Measurements from ENCODE around the gene DUOX1.

The DUOX1 gene

GRCh38 chr15:45106002-45106790 is 23.6 kb upstream of the DUOX1 start:
- no peak for DNase-seq

GRCh38 chr15:45107941-45108630 is 21.7 kb upstream of the DUOX1 start:
- no peak for DNase-seq

DNA sequence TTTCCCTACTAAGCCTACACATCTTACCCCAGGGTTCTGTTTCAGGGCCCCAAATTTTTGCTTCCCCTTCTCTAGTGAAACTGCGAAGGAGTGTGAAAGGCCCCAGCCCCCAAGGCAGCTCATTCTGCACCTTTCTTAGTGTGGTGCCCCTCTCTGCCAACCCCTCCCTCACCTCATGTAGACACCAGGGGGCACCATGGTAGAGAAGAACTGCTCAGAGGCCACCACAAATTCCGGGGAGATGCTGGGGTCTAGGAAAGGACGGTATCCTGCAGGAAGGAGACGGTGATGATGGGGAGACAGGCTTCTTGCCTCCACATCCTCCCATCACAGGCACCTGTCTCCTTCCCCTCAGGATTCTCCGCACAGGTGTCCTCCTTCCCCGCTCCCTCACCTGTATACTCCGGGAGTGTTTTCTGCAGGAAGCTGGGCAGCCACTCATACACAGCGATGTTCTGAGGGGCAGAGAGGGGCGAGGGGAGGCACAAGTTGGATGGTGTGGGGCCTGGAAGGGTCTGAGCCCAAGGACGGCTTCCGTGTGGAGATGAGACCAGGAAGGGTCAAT is 19.5 kb upstream of the DUOX1 start:
- no peak for DNase-seq

DNA sequence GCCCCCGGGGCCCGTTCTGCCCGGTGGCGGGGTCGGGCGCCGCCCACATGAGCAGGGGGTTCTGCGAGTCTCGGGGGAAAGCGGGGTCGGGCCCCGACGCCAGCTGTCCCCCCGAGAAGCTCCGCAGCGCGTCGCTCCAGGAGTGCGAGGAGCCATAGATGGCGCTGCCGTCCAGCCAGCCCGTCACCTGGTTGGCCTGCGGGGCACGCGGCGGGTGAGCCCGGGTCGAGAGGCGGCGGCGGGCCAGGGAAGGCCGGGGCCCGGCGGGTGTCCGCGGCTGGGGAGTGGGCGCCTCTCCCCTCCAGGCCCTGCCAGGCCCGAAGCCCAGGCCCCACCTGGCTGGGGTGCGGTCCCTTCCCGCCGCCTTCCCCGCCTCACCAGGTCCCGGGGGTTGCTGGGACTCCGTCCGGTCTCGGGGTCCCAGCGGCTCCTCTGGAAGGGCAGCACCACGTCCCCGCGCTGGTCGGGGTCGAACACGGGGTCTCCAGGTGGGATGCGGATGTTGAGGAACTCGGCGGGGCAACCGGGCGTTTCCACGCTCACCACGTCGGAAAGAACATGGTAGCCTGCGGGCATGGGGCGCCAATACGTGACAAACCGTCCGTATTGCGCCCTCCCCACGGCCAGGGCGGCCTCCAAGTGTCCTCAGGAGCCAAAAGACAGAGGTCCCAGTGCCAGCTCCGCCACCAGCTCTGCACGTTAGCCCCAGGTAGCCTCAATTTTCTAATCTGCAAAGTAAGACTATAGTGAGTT is 18.2 kb upstream of the DUOX1 start:
- DNase-seq: no peak

- DNase-seq: no peak
Measured at GRCh38 chr15:45112143-45112590, 17.6 kb upstream of the DUOX1 start.

DNA sequence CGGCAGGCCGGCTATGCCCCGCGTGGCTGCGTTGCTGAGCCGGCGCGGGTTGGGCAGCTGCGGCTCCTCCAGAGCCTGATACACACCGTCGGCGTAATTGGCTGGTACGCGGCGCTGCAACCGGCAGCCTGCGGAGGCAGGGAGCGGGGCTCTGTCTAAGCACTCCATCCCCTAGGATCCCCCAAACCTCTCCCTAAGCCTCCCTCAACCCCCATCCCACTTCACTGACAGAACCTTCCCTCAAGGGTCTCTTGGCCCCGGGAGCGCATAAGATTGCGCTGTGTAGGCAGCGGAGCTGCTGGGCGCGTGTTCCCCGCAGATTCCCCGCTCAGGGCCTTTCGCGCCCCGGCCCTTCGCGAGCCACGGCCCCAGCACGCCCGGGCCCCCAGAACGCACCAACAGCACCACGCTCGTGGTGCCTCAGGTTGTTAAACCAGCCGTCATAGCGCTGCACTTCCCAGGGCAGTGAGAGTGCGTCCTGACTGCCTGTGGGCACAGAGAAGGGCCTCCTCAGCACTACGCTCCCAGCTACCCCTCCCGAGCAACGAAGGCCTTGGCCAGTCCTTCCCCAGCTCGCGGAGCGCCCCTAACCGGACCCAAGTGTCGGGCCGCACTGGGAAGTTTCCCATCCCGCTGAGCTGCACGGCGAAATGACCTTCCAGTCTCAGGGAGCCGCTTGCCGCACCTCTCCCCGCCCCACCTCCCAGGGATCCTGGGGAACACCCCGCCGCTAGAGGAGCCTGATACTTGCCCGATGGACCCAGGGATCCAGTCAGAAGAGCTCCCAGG is 17.0 kb upstream of the DUOX1 start:
- DNase-seq: no peak

DNA sequence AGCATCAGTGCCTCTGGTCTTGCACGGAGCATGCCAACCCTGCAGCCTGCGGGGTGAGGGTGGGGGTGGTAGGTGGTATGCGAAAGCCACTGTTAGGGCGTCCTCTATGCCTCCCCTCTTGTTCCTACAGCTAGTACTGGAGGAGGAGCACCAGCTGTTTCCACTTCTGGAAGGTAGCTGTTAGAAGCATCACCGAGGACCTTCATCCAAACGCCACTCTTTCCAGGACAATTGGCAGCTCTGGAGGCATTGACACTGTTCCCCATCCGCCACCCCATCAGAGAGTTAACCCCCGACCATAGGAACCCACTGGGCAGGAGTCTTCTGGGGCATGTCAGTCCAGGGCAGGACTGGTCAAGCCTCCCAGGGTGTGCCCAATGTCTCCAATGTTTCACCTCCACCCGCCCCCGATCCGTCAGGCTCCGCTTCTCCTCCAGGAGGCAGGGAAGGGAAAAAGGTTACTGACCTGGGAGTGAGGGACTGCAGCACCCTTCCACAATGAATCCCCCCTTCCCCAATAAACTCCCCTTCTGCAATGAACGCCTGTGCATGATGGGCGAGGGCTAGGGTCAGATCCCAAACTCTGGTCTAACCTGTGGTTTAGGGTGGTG is 16.3 kb upstream of the DUOX1 start:
- DNase-seq: no peak

DNA sequence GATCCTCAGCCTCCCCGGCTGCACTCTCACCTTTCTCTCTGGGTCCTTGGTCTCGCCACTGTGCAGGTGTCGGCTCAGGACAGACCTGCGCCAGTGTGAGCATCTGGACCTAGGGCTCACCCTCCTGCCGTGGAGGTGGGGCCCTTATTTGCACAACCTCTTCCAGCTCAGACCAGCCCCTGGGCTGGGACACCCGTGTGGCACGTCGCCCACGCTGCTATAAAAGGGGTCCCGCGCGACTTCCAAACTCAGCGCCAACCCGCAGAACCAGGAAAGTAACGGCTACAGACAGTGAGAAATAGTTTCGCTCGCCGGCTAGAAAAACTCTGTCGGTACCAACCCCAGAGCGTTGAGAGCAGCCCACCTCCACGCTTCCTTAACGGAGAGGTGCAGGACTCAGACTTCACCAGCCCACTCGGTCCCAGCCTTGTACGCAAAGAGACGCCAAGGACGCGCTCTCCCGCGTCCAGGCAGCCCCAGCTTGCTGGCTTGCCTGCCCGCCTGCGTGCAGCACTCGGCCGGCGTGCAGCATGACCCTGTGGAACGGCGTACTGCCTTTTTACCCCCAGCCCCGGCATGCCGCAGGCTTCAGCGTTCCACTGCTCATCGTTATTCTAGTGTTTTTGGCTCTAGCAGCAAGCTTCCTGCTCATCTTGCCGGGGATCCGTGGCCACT is 15.6 kb upstream of the DUOX1 start, which contains the start of the genes DUOX2 and DUOXA2:
DUOX2 (minus strand) TSS at position 97 of the 675 bp plus-strand sequence. CDS start 761 bp downstream, outside the sequence.
DUOXA2 (plus strand) TSS at position 251 of the 675 bp plus-strand sequence; CDS start at position 531, 280 bp downstream.
- no peak for DNase-seq

- DNase-seq: no peak
Measured at GRCh38 chr15:45114751-45115085, 15.1 kb upstream of the DUOX1 start.

GRCh38 chr15:45115312-45115820 is 14.4 kb upstream of the DUOX1 start:
- no peak for DNase-seq

DNA sequence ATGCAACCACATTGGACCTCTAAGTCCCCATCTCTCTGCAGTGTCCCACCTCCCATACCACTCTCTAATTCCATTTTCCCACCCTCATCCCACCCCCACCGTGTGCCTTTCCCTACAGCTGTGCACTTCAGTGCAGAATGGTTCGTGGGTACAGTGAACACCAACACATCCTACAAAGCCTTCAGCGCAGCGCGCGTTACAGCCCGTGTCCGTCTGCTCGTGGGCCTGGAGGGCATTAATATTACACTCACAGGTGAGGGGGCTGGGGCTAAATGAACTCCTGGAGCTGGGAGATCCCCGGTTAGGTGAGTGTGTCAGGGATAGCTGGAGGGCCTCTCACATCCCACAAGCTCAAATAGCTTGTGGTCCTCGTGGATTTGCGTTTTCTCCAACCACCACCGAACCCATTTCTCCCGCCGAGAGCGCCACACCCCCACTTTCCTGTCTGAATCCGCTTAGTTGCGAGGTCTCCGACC is 13.8 kb upstream of the DUOX1 start:
- no peak for DNase-seq

DNA sequence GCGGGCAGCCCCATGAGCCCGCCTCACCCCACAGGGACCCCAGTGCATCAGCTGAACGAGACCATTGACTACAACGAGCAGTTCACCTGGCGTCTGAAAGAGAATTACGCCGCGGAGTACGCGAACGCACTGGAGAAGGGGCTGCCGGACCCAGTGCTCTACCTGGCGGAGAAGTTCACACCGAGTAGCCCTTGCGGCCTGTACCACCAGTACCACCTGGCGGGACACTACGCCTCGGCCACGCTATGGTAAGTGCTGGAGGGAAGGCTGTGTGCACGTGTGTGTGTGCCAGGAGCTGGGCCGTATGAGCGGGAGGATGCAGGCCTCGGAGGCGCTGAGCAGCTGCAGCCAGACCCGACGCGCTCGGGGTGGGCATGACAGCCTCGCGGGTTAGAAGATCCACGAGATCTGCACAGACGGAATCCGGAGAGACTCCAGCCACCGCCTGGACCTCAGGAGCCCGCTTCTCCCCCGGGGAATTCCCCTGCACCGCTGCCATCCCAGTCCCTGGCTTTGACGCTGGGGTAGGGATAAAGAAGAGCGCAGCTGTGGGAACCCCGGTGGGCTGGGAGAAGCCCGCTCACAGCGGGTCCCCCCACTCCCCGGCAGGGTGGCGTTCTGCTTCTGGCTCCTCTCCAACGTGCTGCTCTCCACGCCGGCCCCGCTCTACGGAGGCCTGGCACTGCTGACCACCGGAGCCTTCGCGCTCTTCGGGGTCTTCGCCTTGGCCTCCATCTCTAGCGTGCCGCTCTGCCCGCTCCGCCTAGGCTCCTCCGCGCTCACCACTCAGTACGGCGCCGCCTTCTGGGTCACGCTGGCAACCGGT is 13.1 kb upstream of the DUOX1 start:
- no peak for DNase-seq

DNA sequence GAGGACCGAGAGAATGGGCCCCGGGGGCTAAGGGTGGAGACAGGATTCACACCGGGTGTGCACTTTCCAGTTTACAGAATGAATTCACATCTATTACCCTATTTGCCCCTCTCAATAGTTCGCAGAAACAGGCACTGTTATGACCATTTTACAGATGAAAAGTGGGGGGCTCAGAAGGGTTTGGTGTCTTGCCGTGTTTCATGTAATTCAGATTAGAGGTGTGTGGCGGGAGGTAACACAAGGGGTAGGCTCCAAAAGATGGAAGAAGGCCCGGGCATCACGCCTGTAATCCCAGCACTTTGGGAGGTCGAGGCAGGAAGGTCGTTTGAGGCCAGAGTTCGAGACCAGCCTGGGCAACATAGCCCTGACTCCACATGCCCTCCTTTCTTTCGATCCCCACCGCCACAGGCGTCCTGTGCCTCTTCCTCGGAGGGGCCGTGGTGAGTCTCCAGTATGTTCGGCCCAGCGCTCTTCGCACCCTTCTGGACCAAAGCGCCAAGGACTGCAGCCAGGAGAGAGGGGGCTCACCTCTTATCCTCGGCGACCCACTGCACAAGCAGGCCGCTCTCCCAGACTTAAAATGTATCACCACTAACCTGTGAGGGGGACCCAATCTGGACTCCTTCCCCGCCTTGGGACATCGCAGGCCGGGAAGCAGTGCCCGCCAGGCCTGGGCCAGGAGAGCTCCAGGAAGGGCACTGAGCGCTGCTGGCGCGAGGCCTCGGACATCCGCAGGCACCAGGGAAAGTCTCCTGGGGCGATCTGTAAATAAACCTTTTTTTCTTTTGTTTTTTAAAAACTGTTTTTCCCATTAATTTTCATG is 12.3 kb upstream of the DUOX1 start:
- DNase-seq: no peak

DNA sequence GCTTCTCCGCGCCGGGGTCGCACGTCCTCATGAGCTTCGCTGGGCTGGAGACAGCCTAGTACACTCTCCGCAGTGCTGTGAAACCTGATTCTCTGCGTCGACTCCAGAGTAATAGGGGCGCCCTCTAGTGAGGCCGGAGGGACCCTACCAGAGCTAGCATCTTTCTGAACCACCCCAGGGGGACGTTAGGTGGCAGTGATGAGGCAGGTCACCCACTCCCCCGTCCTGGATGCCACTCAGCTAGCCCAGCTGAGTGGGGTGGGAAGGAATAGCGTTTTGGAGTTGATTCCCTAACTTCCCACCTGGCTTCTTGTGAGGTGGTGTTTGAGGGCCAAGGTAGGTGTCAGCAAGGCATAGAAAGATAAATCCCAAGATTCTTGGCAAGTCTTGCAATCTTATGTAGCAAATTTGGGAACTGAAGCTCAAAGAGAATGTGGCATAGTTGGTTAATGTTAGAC is 11.6 kb upstream of the DUOX1 start:
- DNase-seq: peak; percentile 91

GRCh38 chr15:45118996-45119395 is 10.8 kb upstream of the DUOX1 start:
- DNase-seq: no peak

DNA sequence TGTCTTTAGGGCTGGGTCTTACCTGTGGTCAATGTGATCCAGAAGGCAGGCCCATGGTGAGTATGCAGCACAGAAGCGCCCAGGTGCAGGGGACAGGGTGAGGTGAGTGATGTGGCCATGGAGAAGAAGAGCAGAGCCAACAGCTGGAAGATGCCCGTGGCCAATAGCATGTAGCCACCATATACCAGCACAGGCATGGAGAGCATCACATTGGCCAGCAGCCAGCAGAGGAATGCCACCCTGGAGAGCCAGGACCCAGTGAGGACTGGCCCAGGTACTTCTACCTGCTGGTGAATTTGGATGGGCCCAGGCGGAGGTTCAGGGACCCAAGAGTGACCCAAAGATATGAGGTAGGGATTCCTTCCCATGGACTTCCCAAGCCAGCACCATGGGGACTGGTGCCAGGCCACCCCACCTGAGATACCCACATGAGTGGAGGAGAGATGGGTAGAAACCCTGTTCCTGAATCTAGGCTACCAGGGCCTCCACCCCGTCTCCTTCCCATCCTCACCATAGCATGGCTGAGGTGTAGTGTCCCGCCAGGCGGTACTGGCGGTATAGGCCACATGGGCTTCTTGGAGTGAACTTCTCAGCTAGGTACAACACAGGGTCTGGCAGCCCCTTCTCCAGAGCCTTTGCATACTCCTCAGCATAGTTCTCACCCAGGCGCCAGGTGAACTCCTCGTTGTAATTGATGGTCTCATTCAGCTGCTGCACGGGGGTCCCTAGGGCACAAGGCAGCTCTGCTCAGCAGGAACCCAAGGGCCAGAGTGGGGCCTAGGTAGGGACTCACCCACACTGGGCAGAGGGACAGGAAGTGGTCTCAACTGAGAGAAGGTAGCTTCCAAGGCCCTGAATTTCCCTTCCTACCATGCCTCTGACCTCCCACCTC is 9.5 kb upstream of the DUOX1 start:
- no peak for DNase-seq

DNA sequence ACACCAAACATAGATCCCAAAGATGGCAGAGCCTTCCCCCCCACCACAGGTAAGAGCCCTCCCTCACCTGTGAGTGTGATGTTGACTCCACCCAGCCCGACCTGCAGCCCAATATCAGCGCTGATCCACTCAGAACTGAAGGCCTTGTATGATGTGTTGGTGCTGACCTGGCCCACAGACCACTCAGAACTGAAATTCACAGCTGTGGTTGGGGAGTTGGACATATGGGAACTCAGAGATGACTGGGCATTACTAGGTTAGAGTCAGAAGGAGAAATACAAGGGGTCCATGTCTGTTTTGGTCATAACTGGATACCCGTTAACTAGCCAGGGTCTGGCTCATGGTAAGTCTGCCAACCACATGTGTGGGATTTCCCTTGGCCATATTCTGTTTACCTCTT is 8.8 kb upstream of the DUOX1 start:
- no peak for DNase-seq

Data from suppressor macrophage treated with lipopolysaccharide for 4 hours (primary cell).